SK-N-SH (cell line): ENCODE data around the gene ZNF101. TPM values are rescaled to one million over a fixed set of nuclear protein-coding genes. Genes with fewer than 3 reads are reported as not detected.

Experiments used
- CTCF ChIA-PET: fragments of 300-600, 350-600 bp; formaldehyde crosslinking; extraction: SDS; loops from one replicate; lab custom pipeline; 2021; lab: Yijun Ruan, JAX
- POLR2A ChIA-PET: fragments of 350-600 bp; sonication (Branson Sonifier 250); formaldehyde crosslinking; extraction: SDS; loops from one replicate; lab custom pipeline; 2020; ENCODE audit warnings: antibody characterized with exemption, inconsistent platforms; lab: Yijun Ruan, JAX
- DNase-seq: peaks from one replicate; pipeline ENCODE4 v3.0.0; 2012
- H2AFZ ChIP-seq: fragments of 200-600 bp; sonication (generic); 2 replicates; pipeline ENCODE4 v1.8.1; 2016; ENCODE audit warnings: antibody characterized with exemption, mild to moderate bottlenecking, low read depth
- H3F3A ChIP-seq: fragments of 200-600 bp; sonication (generic); replicated peaks from 2 replicates; pipeline ENCODE3; 2016; ENCODE audit warnings: antibody characterized with exemption, mild to moderate bottlenecking; ENCODE audit not compliant: insufficient read depth
- H3K27ac ChIP-seq, 2 experiments: fragments of 200-500 bp in 1 of 2; fragments of 200-600 bp in 1 of 2; sonication (Bioruptor generic) in 1 of 2; sonication (generic), shearing (Covaris generic) in 1 of 2; 2 replicates each; pipeline versions ENCODE4 v1.5.1 to v1.6.1; 2014 to 2016; ENCODE audit warnings: low read depth in 2 of 2, inconsistent platforms in 1 of 2, low read length in 1 of 2, mild to moderate bottlenecking in 1 of 2, mixed read lengths in 1 of 2
- H3K27me3 ChIP-seq: fragments of 200-600 bp; sonication (generic), shearing (Covaris generic); 2 replicates; pipeline ENCODE4 v1.6.1; 2016; ENCODE audit warnings: mixed run types; ENCODE audit not compliant: insufficient read depth
- H3K36me3 ChIP-seq, 2 experiments: fragments of 200-500 bp in 1 of 2; fragments of 200-600 bp in 1 of 2; sonication (Bioruptor generic) in 1 of 2; sonication (generic) in 1 of 2; replicated peaks in 1 of 2; 2 replicates each; pipeline versions ENCODE3 to v1.5.1; 2014 to 2016; ENCODE audit warnings: low read length in 1 of 2, mild to moderate bottlenecking in 1 of 2; ENCODE audit not compliant: insufficient read depth in 2 of 2, control insufficient read depth in 1 of 2
- H3K4me1 ChIP-seq, 2 experiments: fragments of 200-500 bp in 1 of 2; fragments of 200-600 bp in 1 of 2; sonication (Bioruptor generic) in 1 of 2; sonication (generic), shearing (Covaris generic) in 1 of 2; 2 replicates each; pipeline versions ENCODE4 v1.5.1 to v1.6.1; 2014 to 2016; ENCODE audit warnings: low read depth in 1 of 2, low read length in 1 of 2, mixed run types in 1 of 2; ENCODE audit not compliant: insufficient read depth in 2 of 2, control insufficient read depth in 1 of 2
- H3K4me2 ChIP-seq: fragments of 200-600 bp; sonication (generic), shearing (Covaris generic); 2 replicates; pipeline ENCODE4 v1.6.1; 2017; ENCODE audit warnings: mixed run types
- H3K4me3 ChIP-seq, 2 experiments: fragments of 200-500 bp in 1 of 2; fragments of 200-600 bp in 1 of 2; sonication (Bioruptor generic) in 1 of 2; sonication (generic), shearing (Covaris generic) in 1 of 2; 2 replicates each; pipeline versions ENCODE4 v1.5.1 to v1.8.1; 2014 to 2016; ENCODE audit warnings: low read depth in 2 of 2, inconsistent platforms in 1 of 2, low read length in 1 of 2, mild to moderate bottlenecking in 1 of 2, mixed read lengths in 1 of 2, moderate library complexity in 1 of 2
- H3K79me2 ChIP-seq: fragments of 200-600 bp; sonication (generic); 2 replicates; pipeline ENCODE4 v1.8.1; 2017; ENCODE audit warnings: mild to moderate bottlenecking; ENCODE audit not compliant: insufficient read depth
- H3K9ac ChIP-seq: fragments of 200-600 bp; sonication (generic); 2 replicates; pipeline ENCODE4 v1.6.1; 2017; ENCODE audit warnings: mixed run types
- H3K9me2 ChIP-seq: fragments of 200-600 bp; sonication (generic); 2 replicates; pipeline ENCODE4 v1.6.1; 2017; ENCODE audit warnings: mixed run types
- H3K9me3 ChIP-seq: fragments of 200-600 bp; sonication (generic); 2 replicates; pipeline ENCODE4 v1.6.1; 2017; ENCODE audit warnings: mixed run types, mild to moderate bottlenecking, moderate library complexity
- H4K20me1 ChIP-seq: fragments of 200-600 bp; sonication (generic); 2 replicates; pipeline ENCODE4 v1.6.1; 2017; ENCODE audit warnings: mild to moderate bottlenecking, mixed run types; ENCODE audit not compliant: insufficient read depth
- CHD2 ChIP-seq: fragments of 150-350 bp; IDR thresholded peaks from 2 replicates; pipeline ENCODE4 v1.6.1; 2018; ENCODE audit warnings: low read length; ENCODE audit not compliant: partially characterized antibody
- EP300 ChIP-seq, 2 experiments: IDR thresholded peaks; 2 replicates each; pipeline versions ENCODE4 v1.4.0 to v1.6.1; 2012; ENCODE audit warnings: borderline replicate concordance in 1 of 2, low read depth in 1 of 2, low read length in 1 of 2
- EZH2phosphoT487 ChIP-seq: fragments of 200-600 bp; sonication (generic); IDR thresholded peaks from 2 replicates; pipeline ENCODE4 v1.6.1; 2017; ENCODE audit warnings: low read depth, mixed run types, mild to moderate bottlenecking, antibody characterized with exemption, moderate library complexity, borderline replicate concordance
- FOSL2 ChIP-seq: IDR thresholded peaks from 2 replicates; pipeline ENCODE4 v1.4.0; 2012; ENCODE audit warnings: low read depth, mild to moderate bottlenecking, moderate library complexity, borderline replicate concordance
- FOXM1 ChIP-seq: IDR thresholded peaks from 2 replicates; pipeline ENCODE4 v1.4.0; 2012; ENCODE audit warnings: low read depth, mild to moderate bottlenecking
- NFIC ChIP-seq: IDR thresholded peaks from 2 replicates; pipeline ENCODE4 v1.4.0; 2012; ENCODE audit warnings: borderline replicate concordance
- RXRA ChIP-seq: IDR thresholded peaks from 2 replicates; pipeline ENCODE4 v1.4.0; 2012; ENCODE audit warnings: low read depth, mild to moderate bottlenecking, borderline replicate concordance
- SMC3 ChIP-seq: IDR thresholded peaks from 2 replicates; pipeline ENCODE4 v1.6.1; 2012; ENCODE audit warnings: low read depth, low read length, improper control_type of control experiment
- WGBS: methylation state at CpG from one replicate; pipeline ENCODE4 v1.1.6; 2017; ENCODE audit warnings: low lambda C conversion rate; 5-methylcytosine and 5-hydroxymethylcytosine counted together
- polyA plus RNA-seq, 3 experiments: library from polyadenylated mRNA; depleted of rRNA; stranded (reverse); fragments of >200 nt; gene quantifications; 2 replicates each; pipeline ENCODE4 v1.2.3, GENCODE V29; 2012
- TF ChIP-seq, protein P1 (sequence below): IDR thresholded peaks from 2 replicates; pipeline ENCODE4 v1.6.1; 2012; ENCODE audit warnings: mild to moderate bottlenecking, low read depth, low read length, moderate library complexity
- TF ChIP-seq, protein P2 (sequence below): IDR thresholded peaks from 2 replicates; pipeline ENCODE4; 2012
- TF ChIP-seq, protein P3 (sequence below): IDR thresholded peaks from 2 replicates; pipeline ENCODE4 v1.4.0; 2012; ENCODE audit warnings: low read depth, borderline replicate concordance

The ZNF101 gene
- polyA plus RNA-seq, 1 of the 3 experiments (the other 2 are of a cell fraction), result 2.4 TPM

DNA sequence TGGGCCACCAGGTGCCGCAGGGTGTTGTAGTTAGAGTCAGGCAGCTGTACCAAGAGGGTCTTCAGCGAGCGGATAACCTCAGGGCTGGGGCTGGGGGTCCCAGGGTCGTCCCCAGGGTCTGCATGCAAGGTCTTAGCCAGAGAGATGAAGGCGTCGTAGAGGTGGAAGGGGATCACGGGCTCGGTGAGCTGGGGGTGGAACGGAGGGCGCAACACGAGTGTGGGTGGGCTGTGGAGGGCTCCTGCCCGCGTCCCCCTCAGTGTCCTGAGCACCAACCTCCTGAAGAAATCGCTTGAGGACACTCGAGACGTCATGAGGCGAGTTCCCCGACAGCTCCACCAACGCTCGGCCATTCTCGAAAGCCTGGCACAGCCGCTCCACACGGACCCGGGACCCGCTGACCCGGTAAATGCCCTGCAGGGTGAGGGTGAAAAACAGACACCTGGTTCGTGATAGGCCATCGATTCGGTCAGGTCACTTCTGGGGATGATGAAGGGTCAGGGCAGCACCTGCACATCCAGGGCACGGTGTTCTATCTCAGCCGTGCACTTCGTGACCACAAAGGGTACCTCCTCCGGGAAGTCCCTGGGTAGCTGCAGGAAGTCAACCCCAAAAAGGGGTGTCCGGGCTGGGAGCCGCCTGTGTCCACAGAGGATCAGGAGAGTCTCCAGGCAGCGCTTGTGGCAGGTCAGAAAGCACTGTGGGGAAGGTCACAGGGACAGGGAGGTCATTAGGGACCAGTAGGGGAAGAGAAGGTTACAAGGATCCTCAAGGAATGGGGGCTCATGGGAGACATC is 33.9 kb upstream of the ZNF101 start:
- Histone ChIP-seq H3K4me3 (no peak overlapping the region), H3K36me3 (peaks cover 7 to 17% of the 10 kb centered on the region in 2 experiments), H3K4me1 (no peaks in the 10 kb centered on the region), H3K27me3 (no peaks in the 10 kb centered on the region), H3K4me2 (no peak overlapping the region), H3K79me2 (no peaks in the 10 kb centered on the region), H2AFZ (no peak overlapping the region), H3K9me2 (no peaks in the 10 kb centered on the region), H3K27ac (no peak overlapping the region), H4K20me1 (no peaks in the 10 kb centered on the region), H3K9me3 (no peaks in the 10 kb centered on the region), H3F3A (no peaks in the 10 kb centered on the region), H3K9ac (no peak overlapping the region)
- CTCF ChIA-PET, result interaction anchor here (1.8 to 13.3 kb wide), 3 partner anchors 9 to 103 kb away, joined by 4 to 175 read pairs (median 18); partner anchors contain the start of genes GMIP and YJEFN3
- DNase-seq, result no peak
- no peak for TF ChIP-seq NFIC
- TF ChIP-seq SMC3, result no peak
- TF ChIP-seq, protein P1, sequence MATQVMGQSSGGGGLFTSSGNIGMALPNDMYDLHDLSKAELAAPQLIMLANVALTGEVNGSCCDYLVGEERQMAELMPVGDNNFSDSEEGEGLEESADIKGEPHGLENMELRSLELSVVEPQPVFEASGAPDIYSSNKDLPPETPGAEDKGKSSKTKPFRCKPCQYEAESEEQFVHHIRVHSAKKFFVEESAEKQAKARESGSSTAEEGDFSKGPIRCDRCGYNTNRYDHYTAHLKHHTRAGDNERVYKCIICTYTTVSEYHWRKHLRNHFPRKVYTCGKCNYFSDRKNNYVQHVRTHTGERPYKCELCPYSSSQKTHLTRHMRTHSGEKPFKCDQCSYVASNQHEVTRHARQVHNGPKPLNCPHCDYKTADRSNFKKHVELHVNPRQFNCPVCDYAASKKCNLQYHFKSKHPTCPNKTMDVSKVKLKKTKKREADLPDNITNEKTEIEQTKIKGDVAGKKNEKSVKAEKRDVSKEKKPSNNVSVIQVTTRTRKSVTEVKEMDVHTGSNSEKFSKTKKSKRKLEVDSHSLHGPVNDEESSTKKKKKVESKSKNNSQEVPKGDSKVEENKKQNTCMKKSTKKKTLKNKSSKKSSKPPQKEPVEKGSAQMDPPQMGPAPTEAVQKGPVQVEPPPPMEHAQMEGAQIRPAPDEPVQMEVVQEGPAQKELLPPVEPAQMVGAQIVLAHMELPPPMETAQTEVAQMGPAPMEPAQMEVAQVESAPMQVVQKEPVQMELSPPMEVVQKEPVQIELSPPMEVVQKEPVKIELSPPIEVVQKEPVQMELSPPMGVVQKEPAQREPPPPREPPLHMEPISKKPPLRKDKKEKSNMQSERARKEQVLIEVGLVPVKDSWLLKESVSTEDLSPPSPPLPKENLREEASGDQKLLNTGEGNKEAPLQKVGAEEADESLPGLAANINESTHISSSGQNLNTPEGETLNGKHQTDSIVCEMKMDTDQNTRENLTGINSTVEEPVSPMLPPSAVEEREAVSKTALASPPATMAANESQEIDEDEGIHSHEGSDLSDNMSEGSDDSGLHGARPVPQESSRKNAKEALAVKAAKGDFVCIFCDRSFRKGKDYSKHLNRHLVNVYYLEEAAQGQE, result no peak
- TF ChIP-seq, protein P2, sequence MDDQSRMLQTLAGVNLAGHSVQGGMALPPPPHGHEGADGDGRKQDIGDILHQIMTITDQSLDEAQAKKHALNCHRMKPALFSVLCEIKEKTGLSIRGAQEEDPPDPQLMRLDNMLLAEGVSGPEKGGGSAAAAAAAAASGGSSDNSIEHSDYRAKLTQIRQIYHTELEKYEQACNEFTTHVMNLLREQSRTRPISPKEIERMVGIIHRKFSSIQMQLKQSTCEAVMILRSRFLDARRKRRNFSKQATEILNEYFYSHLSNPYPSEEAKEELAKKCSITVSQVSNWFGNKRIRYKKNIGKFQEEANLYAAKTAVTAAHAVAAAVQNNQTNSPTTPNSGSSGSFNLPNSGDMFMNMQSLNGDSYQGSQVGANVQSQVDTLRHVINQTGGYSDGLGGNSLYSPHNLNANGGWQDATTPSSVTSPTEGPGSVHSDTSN, result no peak
- no peak for TF ChIP-seq EZH2phosphoT487
- no peak for TF ChIP-seq EP300 (IDR thresholded peaks at IDR 0.05; ENCODE audit: borderline replicate concordance in 1 of 2, low read depth in 1 of 2, low read length in 1 of 2)
- TF ChIP-seq, protein P3, sequence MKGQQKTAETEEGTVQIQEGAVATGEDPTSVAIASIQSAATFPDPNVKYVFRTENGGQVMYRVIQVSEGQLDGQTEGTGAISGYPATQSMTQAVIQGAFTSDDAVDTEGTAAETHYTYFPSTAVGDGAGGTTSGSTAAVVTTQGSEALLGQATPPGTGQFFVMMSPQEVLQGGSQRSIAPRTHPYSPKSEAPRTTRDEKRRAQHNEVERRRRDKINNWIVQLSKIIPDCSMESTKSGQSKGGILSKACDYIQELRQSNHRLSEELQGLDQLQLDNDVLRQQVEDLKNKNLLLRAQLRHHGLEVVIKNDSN, result no peak
- TF ChIP-seq CHD2, result no peak
- TF ChIP-seq RXRA, result no peak
- TF ChIP-seq FOXM1, result no peak
- TF ChIP-seq FOSL2, result no peak
- WGBS, result 94% methylated on average over 25 of the region's 36 CpGs
- POLR2A ChIA-PET, result no interaction called here
